GM12878 (cell line): ENCODE measurements around the gene PPP2R3B. TPM values are rescaled to one million over a fixed set of nuclear protein-coding genes. Genes with fewer than 3 reads are reported as not detected.

Experiments
- ATAC-seq: fragments of 200-7000 bp; cut with Tn5 transposase; 3 replicates; pipeline ENCODE4 v1.9.1; 2020; ENCODE audit warnings: mild to moderate bottlenecking, moderate library complexity
- BruUV-seq: library from RNA; stranded (reverse); fragments of 400-500 nt; replicated peaks from 2 replicates; lab custom pipeline; 2021; lab: Mats Ljungman, UMichigan
- CTCF ChIA-PET: fragments of 300-600 bp; sonication (Branson Sonifier 250); formaldehyde crosslinking; extraction: SDS; loops from one replicate; lab custom pipeline; 2021; ENCODE audit warnings: inconsistent platforms; lab: Yijun Ruan, JAX
- POLR2A ChIA-PET: fragments of 350-600 bp; formaldehyde crosslinking; extraction: SDS; loops from one replicate; lab custom pipeline; 2021; ENCODE audit warnings: inconsistent platforms; lab: Charles Lee
- RAD21 ChIA-PET: fragments of 300-600 bp; sonication (Branson Sonifier 250); formaldehyde crosslinking; loops from one replicate; lab custom pipeline; 2023; ENCODE audit warnings: antibody characterized with exemption; ENCODE audit not compliant: unreplicated experiment; lab: Charles Lee
- SMC1A ChIA-PET: fragments of 300-600 bp; sonication (Branson Sonifier 250); formaldehyde crosslinking; loops from one replicate; lab custom pipeline; 2023; ENCODE audit not compliant: unreplicated experiment, uncharacterized antibody; lab: Charles Lee
- DNase-seq: peaks from one replicate; pipeline ENCODE4 v3.0.0-alpha.2; 2011; ENCODE audit warnings: low read depth, low spot score
- FAIRE-seq: peaks from 3 replicates; lab custom pipeline; 2011; peaks lifted over from hg19 to GRCh38; lab: Jason Lieb, UNC
- H2AFZ ChIP-seq: 2 replicates; pipeline ENCODE4 v1.6.0; 2011; ENCODE audit warnings: low read depth, low read length, control low read depth; ENCODE audit not compliant: control insufficient read depth
- H3K27ac ChIP-seq: 2 replicates; pipeline ENCODE4 v1.5.1; 2011; ENCODE audit warnings: control low read depth; ENCODE audit not compliant: control insufficient read depth, insufficient read depth
- H3K27me3 ChIP-seq, 2 experiments: replicated peaks in 1 of 2; 2 replicates each; pipeline versions ENCODE4 v1.6.0 to v1.6.1; 2011; ENCODE audit warnings: low read length in 1 of 2; ENCODE audit not compliant: control insufficient read depth in 2 of 2, insufficient read depth in 2 of 2
- H3K36me3 ChIP-seq, 2 experiments: 2 replicates each; pipeline ENCODE4 v1.5.1; 2011; ENCODE audit warnings: low read length in 1 of 2; ENCODE audit not compliant: control insufficient read depth in 2 of 2, insufficient read depth in 2 of 2
- H3K4me1 ChIP-seq: 2 replicates; pipeline ENCODE4 v1.6.1; 2011; ENCODE audit warnings: mild to moderate bottlenecking, low read length, moderate library complexity, mixed read lengths; ENCODE audit not compliant: control insufficient read depth, insufficient read depth
- H3K4me2 ChIP-seq: 2 replicates; pipeline ENCODE4 v1.6.0; 2011; ENCODE audit warnings: control low read depth; ENCODE audit not compliant: control insufficient read depth, insufficient read depth
- H3K4me3 ChIP-seq: fragments of 200-600 bp; sonication (generic); 2 replicates; pipeline ENCODE4 v1.5.1; 2016
- H3K79me2 ChIP-seq: 2 replicates; pipeline ENCODE4 v1.6.0; 2011; ENCODE audit warnings: low read length; ENCODE audit not compliant: control insufficient read depth, insufficient read depth
- H3K9ac ChIP-seq: 2 replicates; pipeline ENCODE4 v1.8.0; 2011; ENCODE audit warnings: low read length, control low read depth, mixed read lengths; ENCODE audit not compliant: control insufficient read depth, insufficient read depth
- H3K9me3 ChIP-seq: replicated peaks from 3 replicates; pipeline ENCODE4 v1.5.1; 2011; ENCODE audit warnings: mild to moderate bottlenecking, low read length; ENCODE audit not compliant: control insufficient read depth, insufficient read depth
- H4K20me1 ChIP-seq: 2 replicates; pipeline ENCODE4 v1.6.0; 2011; ENCODE audit not compliant: control insufficient read depth, insufficient read depth
- EED ChIP-seq: sonication (generic); IDR thresholded peaks from 2 replicates; pipeline ENCODE4 v1.6.1; 2016; ENCODE audit warnings: antibody characterized with exemption, low read depth
- HSF1 ChIP-seq: fragments of 150-350 bp; IDR thresholded peaks from 2 replicates; pipeline ENCODE4 v1.6.1; 2014; ENCODE audit warnings: mild to moderate bottlenecking, low read depth, low read length
- IRF4 ChIP-seq: IDR thresholded peaks from 2 replicates; pipeline ENCODE4 v1.6.1; 2011; ENCODE audit warnings: low read depth, low read length
- SUZ12 ChIP-seq: fragments of 200-600 bp; sonication (generic); IDR thresholded peaks from one replicate; pipeline ENCODE4 v1.6.1; 2018; ENCODE audit warnings: antibody characterized with exemption, mild to moderate bottlenecking; ENCODE audit not compliant: unreplicated experiment
- TAF1 ChIP-seq: IDR thresholded peaks from 2 replicates; pipeline ENCODE4 v1.6.1; 2011; ENCODE audit warnings: mild to moderate bottlenecking, low read depth, low read length, borderline replicate concordance
- WGBS: methylation state at CpG from one replicate; pipeline ENCODE4 v1.1.6; 2016; ENCODE audit warnings: low lambda C conversion rate; ENCODE audit not compliant: insufficient replicate concordance, insufficient coverage; ENCODE audit errors: missing lambda C conversion rate; 5-methylcytosine and 5-hydroxymethylcytosine counted together
- in situ Hi-C: fragments of 300-500 bp; cut with MboI; formaldehyde crosslinking; loops from 9 replicates; pipeline ENCODE4 v1.14.3; 2018; ENCODE audit warnings: mixed read lengths
- intact Hi-C: fragments of 100-400 bp; cut with micrococcal nuclease; formaldehyde crosslinking; loops from one replicate; pipeline ENCODE4 v1.14.2; 2022; ENCODE audit not compliant: unreplicated experiment
- polyA plus RNA-seq, 11 experiments: library from polyadenylated mRNA; depleted of rRNA in 4 of 11; unstranded in 6 of 11; stranded (reverse) in 5 of 11; fragments of >200 nt; fragmentation: Nextera tagmentation in 4 of 11; fragmentation: Illumina TruSeq in 1 of 11; extraction: Ambion mirVana in 4 of 11; extraction: Trizol in 1 of 11; gene quantifications; 1 replicate in 1 of 11; 2 replicates in 10 of 11; pipeline versions ENCODE4 v1.2.1 to v1.2.3, GENCODE V29; 2011 to 2016; ENCODE audit warnings: inconsistent platforms in 2 of 11, missing spikeins in 2 of 11, low read depth in 1 of 11
- total RNA-seq, 4 experiments: library from RNA; depleted of rRNA in 3 of 4; stranded (reverse); fragments of >200 nt in 3 of 4; fragmentation: Illumina TruSeq in 1 of 4; extraction: Trizol in 1 of 4; gene quantifications; 2 replicates each; pipeline versions ENCODE4 v1.2.1 to v1.2.3, GENCODE V29; 2013 to 2021

Gene PPP2R3B
- total and polyA plus RNA-seq, 10 of the 15 experiments (the other 5 are each of a cell fraction or from before 2014, with no cell fraction given), result 0.11 to 34.3 (median 9.7) TPM; not detected in 1

- Histone ChIP-seq H3K4me2 (peak overlapping the region; percentile 33; the same call in 1 of the 2 replicates), H3K36me3 (no peaks in the 10 kb centered on the region), H4K20me1 (0 out of 2 replicates have a peak, but pooled peaks cover 2% of the 10 kb centered on the region), H2AFZ (no peak overlapping the region)
- BruUV-seq, result no TSS peak
- SMC1A ChIA-PET, result no interaction called here
- no peak for TF ChIP-seq HSF1
- peak; percentile 81 for TF ChIP-seq SUZ12
- TF ChIP-seq EED, result no peak
- TF ChIP-seq IRF4, result no peak
- TF ChIP-seq TAF1, result no peak
- TF ChIP-seq, all 136 proteins: peak for 1
- DNase-seq, result no peak
- WGBS, result 73% methylated on average over 30 of the region's 63 CpGs
- in situ Hi-C loops, result no loop called here
- no peak overlapping the region for H3K9ac ChIP-seq
- CTCF ChIA-PET, result no interaction called here
- FAIRE-seq, result no peak
- no peaks in the 10 kb centered on the region for H3K79me2 ChIP-seq
- POLR2A ChIA-PET, result no interaction called here
- H3K27me3 ChIP-seq, result peaks cover 2 to 6% of the 10 kb centered on the region in 2 experiments; a peak in 2 of 4 replicates
- RAD21 ChIA-PET, result no interaction called here
- ATAC-seq, result no peak
- H3K4me3 ChIP-seq, result no peak overlapping the region
- no peak overlapping the region for H3K27ac ChIP-seq
- intact Hi-C loops, result no loop called here
- no peaks in the 10 kb centered on the region; the same call in 2 of the 3 replicates for H3K9me3 ChIP-seq
- H3K4me1 ChIP-seq, result no peaks in the 10 kb centered on the region
These were observed 13.7 kb downstream of the PPP2R3B start for GRCh38 chrX:372856-373640.
